Measurements from ENCODE around the gene ABHD12. TPM values are rescaled to one million over a fixed set of nuclear protein-coding genes. Genes with fewer than 3 reads are reported as not detected.

Gene ABHD12
- polyA plus RNA-seq, 1 experiment = 25.0 TPM

GRCh38 chr20:25421102-25421501, 30.5 kb upstream of the ABHD12 start:
- peak; percentile 40 for DNase-seq (ENCODE audit: low read depth)
- Histone ChIP-seq H3K36me3 (ENCODE audit: control insufficient read depth, insufficient read depth, low read length) (no peaks in the 10 kb centered on the region), H3K4me3 (ENCODE audit: low read depth, low read length) (no peak overlapping the region), H3K27me3 (ENCODE audit: control insufficient read depth, insufficient read depth, low read length) (no peaks in the 10 kb centered on the region)
- CTCF ChIA-PET = interaction anchor here (1.2 kb wide), 1 partner anchor 22 kb away, joined by 4 read pairs; no protein-coding TSS in a partner anchor
- POLR2A ChIA-PET = interaction anchor here (0.6 kb wide), 1 partner anchor 79 kb away, joined by 3 read pairs; no protein-coding TSS in a partner anchor
- no peak for TF ChIP-seq CTCF (IDR thresholded peaks at IDR 0.05; ENCODE audit: insufficient read depth, low read depth, low read length)

- ChIA-PET CTCF (interaction anchor here (1.0 kb wide), 1 partner anchor 10 kb away, joined by 4 read pairs; no protein-coding TSS in a partner anchor), POLR2A (no interaction called here)
- no peak for DNase-seq (ENCODE audit: low read depth)
Measured at GRCh38 chr20:25418776-25419175, 28.1 kb upstream of the ABHD12 start.

GRCh38 chr20:25408890-25409289, 18.3 kb upstream of the ABHD12 start:
- CTCF ChIA-PET = interaction anchor here (0.5 to 4.3 kb wide), 4 partner anchors 10 to 219 kb away, joined by 3 to 32 read pairs (median 4); no protein-coding TSS in a partner anchor
- TF ChIP-seq CTCF (IDR thresholded peaks at IDR 0.05; ENCODE audit: insufficient read depth, low read depth, low read length) = no peak
- DNase-seq (ENCODE audit: low read depth) = no peak
- Histone ChIP-seq H3K4me3 (ENCODE audit: low read depth, low read length) (no peak overlapping the region), H3K36me3 (ENCODE audit: control insufficient read depth, insufficient read depth, low read length) (no peaks in the 10 kb centered on the region), H3K27me3 (ENCODE audit: control insufficient read depth, insufficient read depth, low read length) (no peaks in the 10 kb centered on the region)
- POLR2A ChIA-PET = no interaction called here

More at GRCh38 chr20:25418776-25419175, 28.1 kb upstream of the ABHD12 start:
- no peaks in the 10 kb centered on the region for H3K36me3 ChIP-seq (ENCODE audit: control insufficient read depth, insufficient read depth, low read length)
- no peaks in the 10 kb centered on the region for H3K27me3 ChIP-seq (ENCODE audit: control insufficient read depth, insufficient read depth, low read length)
- TF ChIP-seq CTCF (IDR thresholded peaks at IDR 0.05; ENCODE audit: insufficient read depth, low read depth, low read length) = no peak
- no peak overlapping the region for H3K4me3 ChIP-seq (ENCODE audit: low read depth, low read length)

GRCh38 chr20:25408170-25408547, 17.5 kb upstream of the ABHD12 start:
- no peak for DNase-seq (ENCODE audit: low read depth)
- H3K27me3 ChIP-seq (ENCODE audit: control insufficient read depth, insufficient read depth, low read length) = no peaks in the 10 kb centered on the region
- peak overlapping the region; percentile 74 for H3K4me3 ChIP-seq (ENCODE audit: low read depth, low read length)
- no peaks in the 10 kb centered on the region for H3K36me3 ChIP-seq (ENCODE audit: control insufficient read depth, insufficient read depth, low read length)
- no peak for TF ChIP-seq CTCF (IDR thresholded peaks at IDR 0.05; ENCODE audit: insufficient read depth, low read depth, low read length)
- ChIA-PET POLR2A (interaction anchor here (0.5 kb wide), 1 partner anchor 277 kb away, joined by 5 read pairs; no protein-coding TSS in a partner anchor), CTCF (interaction anchor here (0.5 to 4.3 kb wide), 4 partner anchors 10 to 218 kb away, joined by 3 to 32 read pairs (median 4); no protein-coding TSS in a partner anchor)

- Histone ChIP-seq H3K4me3 (ENCODE audit: low read depth, low read length) (peak within 1 kb of the TSS; percentile 74), H3K27me3 (ENCODE audit: control insufficient read depth, insufficient read depth, low read length) (no peaks in the 10 kb centered on the region), H3K36me3 (ENCODE audit: control insufficient read depth, insufficient read depth, low read length) (no peaks in the 10 kb centered on the region)
- no peak for TF ChIP-seq CTCF (IDR thresholded peaks at IDR 0.05; ENCODE audit: insufficient read depth, low read depth, low read length)
- ChIA-PET POLR2A (interaction anchor here (0.8 kb wide), 1 partner anchor 108 kb away, joined by 3 read pairs; no protein-coding TSS in a partner anchor), CTCF (interaction anchor here (0.5 to 4.3 kb wide), 7 partner anchors 9 to 409 kb away, joined by 3 to 32 read pairs (median 4); no protein-coding TSS in a partner anchor)
- DNase-seq (ENCODE audit: low read depth) = peak; percentile 31
Measured at GRCh38 chr20:25407311-25408169, 16.9 kb upstream of the ABHD12 start, which contains the start of gene GINS1. Gene GINS1, plus strand, starts transcription at chr20:25407673. Its CDS starts 148 bp downstream, at chr20:25407821.

All from BJ (cell line).